ENCODE data around the gene GDF3.

GRCh38 chr12:7695566-7696197, at the start of gene GDF3:
- TF ChIP-seq CTCF (IDR thresholded peaks at IDR 0.05 in 4 of 5, conservative IDR thresholded peaks at IDR 0.05 in 1 of 5): no peak
- no peak for TF ChIP-seq POLR2A (IDR thresholded peaks at IDR 0.05)

All from gastrocnemius medialis (tissue), 4 donors.